Kidney (tissue), 14 donors: ENCODE results near the gene DISC1. TPM values are rescaled to one million over a fixed set of nuclear protein-coding genes. Genes with fewer than 3 reads are reported as not detected.

Experiments used
- DNase-seq, 5 donors: peaks; one replicate each; pipeline ENCODE4 v3.0.0-alpha.2; 2013 to 2020
- FAIRE-seq: peaks from 2 replicates; lab custom pipeline; 2012; peaks lifted over from hg19 to GRCh38; lab: Jason Lieb, UNC
- H3K27ac ChIP-seq, 2 donors: one replicate each; pipeline ENCODE4 v1.7.0; 2013; ENCODE audit warnings: low read depth in 2 of 2, low read length in 2 of 2, inconsistent platforms in 1 of 2
- H3K27me3 ChIP-seq: one replicate; pipeline ENCODE4 v1.7.1; 2013; ENCODE audit warnings: low read length, inconsistent platforms; ENCODE audit not compliant: control insufficient read depth, insufficient read depth
- H3K36me3 ChIP-seq, 3 donors: one replicate each; pipeline versions ENCODE4 v1.7.0 to v1.7.1; 2013; ENCODE audit warnings: low read length in 3 of 3, control low read depth in 1 of 3, inconsistent platforms in 1 of 3; ENCODE audit not compliant: insufficient read depth in 3 of 3, control insufficient read depth in 2 of 3
- H3K4me1 ChIP-seq, 3 donors: one replicate each; pipeline versions ENCODE4 v1.7.0 to v1.7.1; 2013; ENCODE audit warnings: low read length in 3 of 3, inconsistent platforms in 1 of 3, low read depth in 1 of 3; ENCODE audit not compliant: control insufficient read depth in 2 of 3, insufficient read depth in 2 of 3
- H3K4me3 ChIP-seq, 3 donors: one replicate each; pipeline versions ENCODE4 v1.7.0 to v1.8.1; 2013; ENCODE audit warnings: low read length in 3 of 3, control low read depth in 1 of 3, inconsistent platforms in 1 of 3
- H3K9ac ChIP-seq, 3 donors: one replicate each; pipeline versions ENCODE4 v1.7.0 to v1.7.1; 2013; ENCODE audit warnings: low read length in 3 of 3, control low read depth in 1 of 3, inconsistent platforms in 1 of 3
- H3K9me3 ChIP-seq, 3 donors: one replicate each; pipeline versions ENCODE4 v1.7.0 to v1.7.1; 2013; ENCODE audit warnings: low read length in 3 of 3, control low read depth in 1 of 3, inconsistent platforms in 1 of 3; ENCODE audit not compliant: control insufficient read depth in 2 of 3, insufficient read depth in 1 of 3
- intact Hi-C: fragments of 100-400 bp; cut with DNase I; formaldehyde crosslinking; loops from one replicate; pipeline ENCODE4 v1.11.1; 2022
- polyA plus RNA-seq: library from polyadenylated mRNA; stranded (reverse); fragments of 350-450 nt; fragmentation: Illumina TruSeq; extraction: RNeasy Lipid Tissue Mini Kit (QIAGEN cat#74804); gene quantifications from one replicate; pipeline ENCODE4 v1.2.3, GENCODE V29; 2014; ENCODE audit warnings: low read depth, low replicate concordance; ENCODE audit not compliant: insufficient read depth
- total RNA-seq: library from RNA; stranded (reverse); fragmentation: NEBNext Ultra II Directional; extraction: Animal tissue kit (Norgen Biotek cat#: 25700); gene quantifications from one replicate; pipeline ENCODE4 v1.2.1, GENCODE V29; 2021
- TF ChIP-seq, protein P1 (sequence below): IDR thresholded peaks from 3 replicates; pipeline ENCODE4 v1.5.1; 2012; ENCODE audit warnings: mild to moderate bottlenecking, moderate library complexity, borderline replicate concordance; ENCODE audit not compliant: insufficient read depth; ENCODE audit errors: extremely low read depth
- donor health status: control.
- donor health status: control.
- donor health status: control.
- donor health status: control.
- donor health status: control.
- donor health status: DM: yes; HTN: yes; CAD: no.
- donor health status: Normal renal cell carcinoma (clear cell type).

DISC1 gene
- total and polyA plus RNA-seq, 2 donors from 2014 or later = 0.80 to 15.9 TPM

DNA sequence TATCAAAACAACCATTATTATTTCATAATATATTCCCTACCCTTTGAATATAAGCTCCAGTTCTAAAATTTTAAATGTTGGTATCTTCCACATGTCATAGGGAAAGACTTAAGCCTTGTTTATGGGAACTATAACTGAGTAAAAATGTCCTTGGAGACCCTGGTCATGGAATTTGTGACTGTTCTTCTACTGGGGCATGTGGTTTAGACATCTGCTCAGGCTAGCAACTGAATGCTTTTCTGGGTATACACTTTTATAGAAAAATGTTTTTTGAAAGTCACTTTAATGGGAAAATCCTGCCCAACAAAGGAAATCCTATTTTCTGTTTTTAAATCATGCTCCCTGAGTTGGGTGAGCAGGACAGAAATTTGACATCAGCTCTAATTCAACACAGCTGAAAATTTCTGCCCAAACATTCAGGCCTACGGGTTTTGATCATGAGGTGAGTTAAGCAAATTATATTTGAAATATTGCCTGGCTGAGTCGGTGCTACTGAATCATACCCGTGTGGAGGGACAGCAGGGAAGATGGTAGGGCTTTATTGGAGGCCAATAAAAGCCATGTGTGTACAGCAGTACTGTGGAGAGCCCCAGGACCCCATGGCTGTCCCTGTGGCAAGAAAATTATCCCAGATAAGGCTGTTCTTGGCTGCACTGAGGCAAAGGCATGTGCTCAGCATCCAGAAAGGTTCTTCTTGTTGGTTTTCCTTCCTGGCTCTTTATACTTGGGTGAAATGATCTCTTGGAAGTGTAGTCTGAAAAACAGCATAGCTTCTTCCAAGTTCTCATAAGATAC is 391.8 kb downstream of the DISC1 start:
- no peak for FAIRE-seq
- H3K9ac ChIP-seq = no peak overlapping the region
- no peak overlapping the region for H3K4me3 ChIP-seq
- TF ChIP-seq, protein P1, sequence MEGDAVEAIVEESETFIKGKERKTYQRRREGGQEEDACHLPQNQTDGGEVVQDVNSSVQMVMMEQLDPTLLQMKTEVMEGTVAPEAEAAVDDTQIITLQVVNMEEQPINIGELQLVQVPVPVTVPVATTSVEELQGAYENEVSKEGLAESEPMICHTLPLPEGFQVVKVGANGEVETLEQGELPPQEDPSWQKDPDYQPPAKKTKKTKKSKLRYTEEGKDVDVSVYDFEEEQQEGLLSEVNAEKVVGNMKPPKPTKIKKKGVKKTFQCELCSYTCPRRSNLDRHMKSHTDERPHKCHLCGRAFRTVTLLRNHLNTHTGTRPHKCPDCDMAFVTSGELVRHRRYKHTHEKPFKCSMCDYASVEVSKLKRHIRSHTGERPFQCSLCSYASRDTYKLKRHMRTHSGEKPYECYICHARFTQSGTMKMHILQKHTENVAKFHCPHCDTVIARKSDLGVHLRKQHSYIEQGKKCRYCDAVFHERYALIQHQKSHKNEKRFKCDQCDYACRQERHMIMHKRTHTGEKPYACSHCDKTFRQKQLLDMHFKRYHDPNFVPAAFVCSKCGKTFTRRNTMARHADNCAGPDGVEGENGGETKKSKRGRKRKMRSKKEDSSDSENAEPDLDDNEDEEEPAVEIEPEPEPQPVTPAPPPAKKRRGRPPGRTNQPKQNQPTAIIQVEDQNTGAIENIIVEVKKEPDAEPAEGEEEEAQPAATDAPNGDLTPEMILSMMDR = no peak
- H3K36me3 ChIP-seq = no peaks in the 10 kb centered on the region
- intact Hi-C loops = no loop called here
- H3K27ac ChIP-seq = no peak overlapping the region
- DNase-seq = no peak
- no peaks in the 10 kb centered on the region for H3K4me1 ChIP-seq
- H3K9me3 ChIP-seq = no peaks in the 10 kb centered on the region
- H3K27me3 ChIP-seq = no peaks in the 10 kb centered on the region

- FAIRE-seq (no peak), DNase-seq (no peak)
- no peaks in the 10 kb centered on the region for H3K4me1 ChIP-seq
- no peaks in the 10 kb centered on the region for H3K9me3 ChIP-seq
- TF ChIP-seq, protein P1 = no peak
- no peak overlapping the region for H3K27ac ChIP-seq
- intact Hi-C loops = no loop called here
- H3K36me3 ChIP-seq = no peaks in the 10 kb centered on the region
- no peak overlapping the region for H3K4me3 ChIP-seq
- H3K27me3 ChIP-seq = no peaks in the 10 kb centered on the region
- no peak overlapping the region for H3K9ac ChIP-seq
Measured at GRCh38 chr1:232019026-232019340, 392.4 kb downstream of the DISC1 start.

DNA sequence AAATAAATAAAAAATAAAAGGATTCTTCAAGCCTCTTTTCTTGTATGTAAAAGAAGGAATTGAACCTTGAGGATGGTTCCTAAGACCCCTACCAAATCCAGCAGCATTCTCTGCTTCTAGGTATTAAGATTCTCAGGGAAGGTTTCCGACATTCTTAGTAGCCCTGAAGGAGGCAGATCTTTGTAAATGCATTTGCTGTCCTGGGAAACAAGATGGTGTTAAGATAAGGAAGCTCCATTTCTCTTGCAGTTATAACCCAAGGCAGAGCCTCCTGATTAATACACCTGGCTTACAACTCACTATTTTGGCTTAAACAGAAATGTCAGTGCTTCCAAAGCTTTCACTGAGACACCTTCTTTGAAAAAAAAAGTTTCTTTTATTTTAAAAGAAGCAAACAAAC is 393.8 kb downstream of the DISC1 start:
- no peaks in the 10 kb centered on the region for H3K27me3 ChIP-seq

More for the DNA sequence above, 393.8 kb downstream of the DISC1 start:
- no peaks in the 10 kb centered on the region for H3K9me3 ChIP-seq
- TF ChIP-seq, protein P1 = no peak
- no peak for FAIRE-seq
- no peak for DNase-seq
- H3K4me3 ChIP-seq = no peak overlapping the region
- intact Hi-C loops = no loop called here
- no peak overlapping the region for H3K27ac ChIP-seq
- no peaks in the 10 kb centered on the region for H3K4me1 ChIP-seq
- H3K9ac ChIP-seq = no peak overlapping the region
- no peaks in the 10 kb centered on the region for H3K36me3 ChIP-seq
